Mucosa of rectum (tissue), 2 donors: Measurements from ENCODE around the gene ANKRD11.
"Not testable (repeated sequence)": the region's sequence is repeated elsewhere in the genome, so short reads cannot be mapped to it uniquely, and the experiment has no call there.

Experiments
- H3K27ac ChIP-seq, 2 donors: one replicate each; pipeline ENCODE4 v1.7.0; 2013; ENCODE audit warnings: inconsistent platforms in 2 of 2, low read depth in 2 of 2, low read length in 2 of 2
- H3K27me3 ChIP-seq, 2 donors: one replicate each; pipeline ENCODE4 v1.7.0; 2013; ENCODE audit warnings: low read length in 2 of 2; ENCODE audit not compliant: control insufficient read depth in 2 of 2, insufficient read depth in 2 of 2
- H3K36me3 ChIP-seq, 2 donors: one replicate each; pipeline ENCODE4 v1.7.0; 2013; ENCODE audit warnings: low read length in 2 of 2; ENCODE audit not compliant: control insufficient read depth in 2 of 2, insufficient read depth in 2 of 2
- H3K4me1 ChIP-seq, 2 donors: one replicate each; pipeline ENCODE4 v1.7.0; 2013; ENCODE audit warnings: low read length in 2 of 2, mild to moderate bottlenecking in 1 of 2; ENCODE audit not compliant: control insufficient read depth in 2 of 2, insufficient read depth in 2 of 2
- H3K4me3 ChIP-seq, 2 donors: one replicate each; pipeline ENCODE4 v1.7.0; 2013; ENCODE audit warnings: low read length in 2 of 2
- H3K9ac ChIP-seq, 2 donors: one replicate each; pipeline ENCODE4 v1.7.0; 2013; ENCODE audit warnings: low read length in 2 of 2, low read depth in 1 of 2, mild to moderate bottlenecking in 1 of 2
- H3K9me3 ChIP-seq, 2 donors: one replicate each; pipeline ENCODE4 v1.7.0; 2013; ENCODE audit warnings: low read length in 2 of 2; ENCODE audit not compliant: control insufficient read depth in 2 of 2
- donor health status: healthy.
- donor health status: Normal muscosa, but diverticular disease.

The ANKRD11 gene

DNA sequence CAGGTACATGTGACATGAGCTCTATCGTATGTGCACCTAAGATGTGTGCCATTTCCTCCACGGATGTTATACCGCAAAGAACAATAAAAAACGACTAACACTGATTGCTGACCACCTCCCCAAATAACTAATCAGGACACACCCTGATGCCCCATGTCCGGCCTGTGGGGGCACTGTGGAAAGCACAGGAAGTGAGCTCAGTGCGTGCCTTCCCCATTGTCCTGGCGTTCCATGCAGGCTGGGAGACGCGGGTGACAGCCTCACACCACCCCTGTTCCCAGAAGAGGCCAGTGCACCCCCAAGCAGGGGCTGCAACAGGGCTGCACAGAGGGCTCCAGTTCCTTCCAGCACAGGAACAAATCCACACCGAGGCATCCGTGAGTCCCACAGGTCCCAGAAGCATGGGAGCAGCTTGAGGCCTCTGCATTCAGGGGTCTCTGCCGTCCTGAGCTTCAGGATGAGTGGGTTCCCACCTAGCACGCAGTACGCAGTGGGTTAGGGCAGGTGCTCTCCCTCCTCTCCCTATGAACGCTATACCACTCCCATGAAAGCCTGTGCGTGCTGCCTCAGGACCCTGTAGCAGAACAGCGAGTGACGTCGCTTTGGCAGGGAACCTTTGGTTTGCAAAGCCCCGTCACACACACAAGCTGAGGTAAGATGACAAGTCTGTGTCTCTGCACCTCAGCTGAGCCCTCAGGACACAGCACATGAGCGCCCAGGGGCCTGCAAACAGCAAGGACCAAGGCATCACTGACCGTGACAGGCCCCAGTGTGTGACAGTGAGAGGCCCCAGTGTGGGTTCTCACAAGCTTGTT is 155.2 kb downstream of the ANKRD11 start:
- H3K27me3 ChIP-seq = no peaks in the 10 kb centered on the region
- H3K9me3 ChIP-seq = no peaks in the 10 kb centered on the region
- no peak overlapping the region for H3K27ac ChIP-seq
- peaks cover 0 to 2% of the 10 kb centered on the region in 2 donors for H3K36me3 ChIP-seq
- peaks cover 23% of the 10 kb centered on the region in 2 donors for H3K4me1 ChIP-seq
- H3K9ac ChIP-seq = no peak overlapping the region
- H3K4me3 ChIP-seq = no peak overlapping the region

DNA sequence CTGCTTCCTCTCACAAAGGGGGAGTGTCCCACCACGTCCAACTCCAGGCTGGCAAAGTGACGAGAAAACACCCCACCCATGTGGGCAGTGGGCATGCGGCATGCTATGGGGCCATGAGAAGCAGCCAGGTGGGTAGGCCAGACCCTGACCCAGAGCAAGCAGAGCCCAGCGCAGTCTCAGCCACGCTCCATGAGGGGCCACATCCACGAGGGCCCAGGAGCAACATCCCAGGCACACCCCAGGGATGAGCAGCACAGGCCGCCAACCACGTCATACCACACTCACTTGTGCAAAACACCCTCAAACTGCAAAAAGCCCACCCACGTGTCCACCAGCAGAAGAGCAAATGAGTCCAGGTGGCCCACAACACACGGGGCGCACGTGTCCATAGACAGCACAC is 155.9 kb downstream of the ANKRD11 start:
- H3K4me1 ChIP-seq = peaks cover 23% of the 10 kb centered on the region in 2 donors
- no peak overlapping the region for H3K9ac ChIP-seq
- H3K36me3 ChIP-seq = peaks cover 0 to 3% of the 10 kb centered on the region in 2 donors
- H3K27ac ChIP-seq = no peak overlapping the region
- H3K27me3 ChIP-seq = no peaks in the 10 kb centered on the region
- H3K4me3 ChIP-seq = no peak overlapping the region
- H3K9me3 ChIP-seq = no peaks in the 10 kb centered on the region

DNA sequence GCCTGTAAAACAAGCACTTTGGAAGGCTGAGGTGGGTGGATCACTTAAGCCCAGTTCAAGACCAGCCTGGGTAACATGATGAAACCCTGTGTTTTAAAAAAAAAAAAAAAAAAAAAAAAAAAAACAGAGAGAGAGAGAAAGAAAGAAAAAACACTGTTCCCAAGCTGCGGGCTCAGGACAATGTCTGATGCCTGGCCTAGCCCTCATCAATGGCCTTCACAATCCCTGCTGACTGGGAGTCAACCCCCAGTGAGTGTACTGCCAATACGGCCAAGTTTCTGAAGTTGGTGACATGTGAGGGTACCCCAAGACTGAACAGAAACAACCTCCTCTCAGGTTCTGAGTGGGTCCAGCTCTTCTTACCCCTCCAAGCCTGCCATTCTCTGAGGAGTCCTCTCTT is 156.3 kb downstream of the ANKRD11 start:
- Histone ChIP-seq H3K36me3 (peaks cover 0 to 3% of the 10 kb centered on the region in 2 donors), H3K4me1 (peaks cover 23% of the 10 kb centered on the region in 2 donors), H3K9ac (no peak overlapping the region)

DNA sequence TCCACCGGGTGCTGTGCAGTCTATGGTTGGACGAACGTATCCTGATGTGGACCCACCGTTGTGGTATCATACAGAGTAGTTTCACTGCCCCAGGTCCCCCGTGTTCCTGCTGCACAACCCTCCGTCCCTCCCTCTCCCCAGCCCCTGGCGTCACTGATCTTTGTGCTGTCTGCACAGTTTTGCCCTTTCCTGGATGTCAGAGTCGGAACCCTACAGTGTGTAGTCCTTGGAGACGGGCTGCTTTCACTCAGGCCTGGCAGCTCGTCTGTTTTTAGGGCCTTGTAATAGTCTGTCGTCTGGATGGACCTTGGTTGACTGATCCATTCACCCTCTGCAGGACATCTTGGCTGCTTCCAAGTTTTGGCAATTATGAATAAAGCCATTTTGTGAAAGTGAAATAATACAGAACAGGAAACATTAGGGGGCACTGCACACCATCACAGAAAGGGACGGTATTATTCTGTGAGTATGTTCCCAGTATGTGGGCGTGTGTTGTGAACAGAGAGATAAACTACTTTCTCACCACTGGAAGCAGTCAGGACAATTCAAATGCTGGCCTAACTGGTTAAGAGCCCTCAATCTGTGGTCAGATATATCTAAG is 156.9 kb downstream of the ANKRD11 start:
- H3K27me3 ChIP-seq, H3K4me3 ChIP-seq, H3K36me3 ChIP-seq, H3K9me3 ChIP-seq: not testable (repeated sequence)
- peak overlapping the region in 1 of 2 donors; percentile 32 for H3K27ac ChIP-seq
- H3K9ac ChIP-seq = peak overlapping the region in 1 of 2 donors; percentile 11
- H3K4me1 ChIP-seq = peaks cover 23% of the 10 kb centered on the region in 2 donors

More for the DNA sequence above, 156.3 kb downstream of the ANKRD11 start:
- Histone ChIP-seq H3K9me3 (no peaks in the 10 kb centered on the region), H3K4me3 (no peak overlapping the region), H3K27me3 (no peaks in the 10 kb centered on the region), H3K27ac (no peak overlapping the region)

DNA sequence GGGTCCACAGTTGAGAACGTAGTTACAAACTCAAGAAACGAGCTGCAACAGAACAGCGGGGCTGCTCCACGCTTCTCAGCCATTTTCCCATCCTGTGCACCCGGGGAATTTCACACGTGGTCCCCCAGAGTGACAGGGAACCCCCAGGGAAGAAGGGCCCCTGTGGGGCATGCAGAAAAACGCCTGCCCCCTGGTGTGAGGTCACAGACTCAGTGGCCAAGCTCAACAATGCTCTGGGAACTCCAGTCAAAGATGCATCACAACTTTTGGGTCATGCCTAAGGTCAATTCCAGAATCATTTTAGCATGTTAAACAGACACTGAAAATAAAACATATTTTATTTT is 157.5 kb downstream of the ANKRD11 start:
- Histone ChIP-seq H3K27ac (no peak overlapping the region), H3K4me3 (no peak overlapping the region), H3K9me3 (no peaks in the 10 kb centered on the region), H3K4me1 (peaks cover 23% of the 10 kb centered on the region in 2 donors), H3K9ac (no peak overlapping the region), H3K36me3 (peaks cover 0 to 3% of the 10 kb centered on the region in 2 donors), H3K27me3 (no peaks in the 10 kb centered on the region)

DNA sequence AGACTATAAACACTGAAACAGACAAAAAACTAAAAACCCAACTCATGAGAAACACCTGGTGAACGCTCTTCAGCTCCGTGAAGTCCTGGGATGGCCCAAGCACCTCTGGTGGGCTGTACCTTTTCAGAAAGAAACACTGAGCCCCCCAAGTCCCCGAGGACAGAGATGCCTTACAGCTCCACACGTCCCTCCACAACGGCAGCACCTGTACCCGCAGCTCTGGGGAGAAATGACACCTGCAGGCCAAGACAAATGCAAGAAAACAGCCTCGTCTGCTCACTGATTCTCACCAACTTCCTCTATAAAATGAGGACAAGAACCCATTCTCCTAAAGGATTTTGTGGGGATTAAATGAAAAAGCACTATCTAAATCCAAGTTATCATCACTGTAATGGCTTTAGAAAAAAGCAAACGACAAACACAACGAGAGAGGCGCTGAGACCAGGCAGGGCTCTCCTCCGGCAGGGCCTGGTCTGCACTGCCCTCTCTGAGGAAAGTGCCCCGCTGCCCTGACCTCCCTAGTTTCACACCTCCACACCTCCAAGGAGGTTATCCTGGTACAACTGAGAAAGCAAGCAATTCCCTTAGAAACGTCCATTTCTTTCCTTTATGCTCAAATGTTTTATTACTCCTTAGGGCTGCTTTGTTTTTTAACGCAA is 158.0 kb downstream of the ANKRD11 start:
- Histone ChIP-seq H3K27me3 (no peaks in the 10 kb centered on the region), H3K27ac (no peak overlapping the region), H3K36me3 (peaks cover 0 to 3% of the 10 kb centered on the region in 2 donors), H3K4me1 (peaks cover 23% of the 10 kb centered on the region in 2 donors), H3K9ac (no peak overlapping the region), H3K4me3 (no peak overlapping the region), H3K9me3 (no peaks in the 10 kb centered on the region)

DNA sequence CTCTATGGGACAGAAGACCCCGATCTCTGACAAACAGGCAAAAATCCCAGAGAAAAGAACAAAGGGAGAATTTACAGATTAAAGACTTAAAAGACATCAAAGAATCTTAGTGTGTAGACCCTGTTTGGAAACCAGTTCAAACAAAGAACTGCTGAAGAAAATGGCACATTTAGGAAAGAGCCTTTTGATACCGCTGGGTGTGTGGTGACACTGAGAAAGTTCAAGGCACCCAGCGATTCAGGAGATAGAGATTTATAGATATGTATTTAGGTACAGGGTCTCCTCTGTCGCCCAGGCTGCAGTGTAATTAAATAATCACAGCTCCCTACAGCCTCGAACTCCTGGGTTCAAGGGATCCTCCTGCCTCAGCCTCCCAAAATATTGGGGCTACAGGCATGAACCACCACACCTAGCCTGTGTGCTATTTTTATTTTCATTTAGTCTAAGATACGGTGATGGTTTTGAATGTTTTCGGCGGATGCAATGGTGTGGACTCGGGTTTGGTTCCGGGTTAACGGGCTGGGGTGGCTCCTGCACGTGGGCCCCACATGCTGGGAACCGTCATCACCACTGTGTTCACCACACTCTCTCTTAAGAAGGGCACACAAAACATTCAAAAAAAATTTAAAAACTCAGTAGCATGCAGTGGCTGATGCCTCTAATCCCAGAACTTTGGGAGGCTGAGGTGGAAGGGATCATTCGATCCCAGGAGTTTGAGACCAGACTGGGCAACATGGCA is 158.8 kb downstream of the ANKRD11 start:
- H3K4me1 ChIP-seq = peaks cover 23 to 24% of the 10 kb centered on the region in 2 donors

DNA sequence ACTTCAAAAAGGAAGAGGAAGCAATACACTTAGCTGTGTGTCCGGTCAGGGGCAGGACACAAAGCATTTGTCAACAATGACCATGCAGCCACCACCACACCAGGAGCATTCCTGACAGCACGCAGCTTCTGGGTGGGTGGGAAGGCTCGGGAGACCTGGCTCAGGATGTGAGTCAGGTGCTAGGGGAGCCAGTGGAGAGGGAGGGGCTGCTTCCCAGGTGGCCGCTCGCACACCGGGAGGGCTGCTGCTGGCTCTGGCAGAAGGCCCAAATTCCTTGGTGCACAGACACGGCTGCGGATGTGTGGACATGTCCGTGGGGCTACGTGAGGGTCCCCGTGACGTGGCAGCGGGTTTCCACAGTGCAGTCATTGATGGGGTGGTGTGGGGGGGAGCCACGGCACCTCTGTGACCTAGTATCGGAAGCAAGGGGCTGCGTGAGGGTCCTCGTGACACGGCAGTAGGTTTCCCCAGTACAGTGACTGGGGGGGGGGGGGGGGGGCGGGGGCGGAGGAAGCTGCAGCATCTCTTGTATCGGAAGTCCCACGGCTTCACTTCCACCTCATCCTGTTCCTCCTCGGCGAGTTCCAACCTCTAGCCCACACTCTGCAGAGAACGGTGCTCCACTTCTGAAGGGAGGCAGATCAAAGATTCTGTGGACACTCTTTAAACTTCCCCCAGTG is 160.0 kb downstream of the ANKRD11 start:
- Histone ChIP-seq H3K4me3 (no peak overlapping the region), H3K9me3 (no peaks in the 10 kb centered on the region), H3K27ac (peak overlapping the region in 1 of 2 donors; percentile 16), H3K36me3 (peaks cover 0 to 3% of the 10 kb centered on the region in 2 donors), H3K27me3 (no peaks in the 10 kb centered on the region), H3K4me1 (peaks cover 28 to 30% of the 10 kb centered on the region in 2 donors), H3K9ac (peak overlapping the region in 1 of 2 donors; percentile 32)

More for the DNA sequence above, 158.8 kb downstream of the ANKRD11 start:
- Histone ChIP-seq H3K9me3 (no peaks in the 10 kb centered on the region), H3K9ac (no peak overlapping the region), H3K27ac (no peak overlapping the region), H3K27me3 (no peaks in the 10 kb centered on the region), H3K4me3 (no peak overlapping the region), H3K36me3 (peaks cover 0 to 3% of the 10 kb centered on the region in 2 donors)

DNA sequence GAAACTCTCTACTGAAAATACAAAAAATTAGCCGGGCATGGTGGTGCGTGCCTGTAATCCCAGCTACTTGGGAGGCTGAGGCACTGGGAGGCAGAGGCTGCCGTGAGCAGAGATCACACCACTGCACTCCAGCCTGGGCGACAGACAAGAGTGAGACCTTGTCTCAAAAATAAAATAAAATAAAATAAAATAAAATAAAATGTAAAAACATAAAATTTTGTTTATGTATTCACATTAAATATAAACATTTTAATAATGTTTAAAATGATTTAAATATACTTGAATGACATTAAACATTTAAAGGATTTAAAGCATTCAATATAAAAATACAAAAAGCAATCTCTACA is 160.6 kb downstream of the ANKRD11 start:
- H3K9ac ChIP-seq, H3K4me3 ChIP-seq, H3K9me3 ChIP-seq, H3K27me3 ChIP-seq, H3K36me3 ChIP-seq: not testable (repeated sequence)
- H3K27ac ChIP-seq = peak overlapping the region in 1 of 2 donors; percentile 16
- peaks cover 25 to 27% of the 10 kb centered on the region in 2 donors for H3K4me1 ChIP-seq
